Cortex of kidney (tissue), 1 donor: ENCODE measurements around the gene TCEAL8.
"Not testable (repeated sequence)": the region's sequence is repeated elsewhere in the genome, so short reads cannot be mapped to it uniquely, and the experiment has no call there.

Source experiments
- DNase-seq: peaks from one replicate; lab custom pipeline; 2025; lab: John Stamatoyannopoulos, UW

Gene TCEAL8, protein sequence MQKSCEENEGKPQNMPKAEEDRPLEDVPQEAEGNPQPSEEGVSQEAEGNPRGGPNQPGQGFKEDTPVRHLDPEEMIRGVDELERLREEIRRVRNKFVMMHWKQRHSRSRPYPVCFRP

DNA sequence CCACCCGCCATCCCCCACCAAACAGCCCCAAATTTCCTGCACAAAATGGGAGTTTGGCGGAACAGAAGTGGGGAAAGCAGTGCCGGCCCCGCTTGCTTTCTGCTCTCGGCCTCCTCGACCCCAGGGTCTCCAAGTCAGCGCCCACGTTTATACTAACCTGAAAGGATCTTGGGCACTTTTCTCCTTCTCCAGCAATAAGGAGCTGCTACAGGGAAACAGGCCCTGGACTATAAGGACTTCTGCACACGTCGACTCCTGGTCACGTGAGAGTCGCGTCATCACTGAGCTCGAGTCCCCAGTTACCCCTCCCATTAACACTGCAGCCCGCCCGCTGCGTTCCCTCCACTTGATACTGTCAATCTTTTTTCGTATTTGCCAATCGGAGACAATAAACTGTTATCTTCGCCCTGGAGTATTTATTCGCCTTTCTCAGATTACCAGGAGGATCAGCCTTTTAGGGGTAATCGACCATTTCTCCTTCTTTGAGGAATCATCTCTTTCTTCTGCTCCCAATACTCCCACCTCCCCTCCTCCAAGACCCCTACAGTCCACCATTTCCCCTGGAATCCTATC, at the start of gene TCEAL8:
Gene TCEAL8, minus strand, starts transcription at position 235 of the 573 bp plus-strand sequence. CDS start 1,176 bp downstream, outside the sequence.
- DNase-seq, result no peak

DNA sequence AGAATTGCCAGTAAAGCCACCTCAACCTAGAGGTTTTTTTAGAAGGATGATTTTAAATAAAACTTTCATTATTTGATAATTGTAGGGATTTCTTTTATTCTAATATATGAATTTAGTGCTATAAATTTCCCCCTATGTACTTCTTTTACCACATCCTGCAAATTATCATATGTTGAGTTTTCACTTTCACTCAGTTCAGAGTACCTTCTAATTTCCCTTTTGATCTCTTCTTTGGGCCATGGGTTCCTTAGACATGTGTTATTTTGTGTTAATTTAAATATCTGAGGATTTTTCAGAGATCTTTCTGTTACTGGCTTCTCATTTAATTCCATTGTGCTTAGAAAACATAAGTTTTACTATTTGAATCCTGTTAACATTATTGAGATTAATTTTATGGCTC, 49.8 kb upstream of the TCEAL8 start:
- DNase-seq, result no peak

DNA sequence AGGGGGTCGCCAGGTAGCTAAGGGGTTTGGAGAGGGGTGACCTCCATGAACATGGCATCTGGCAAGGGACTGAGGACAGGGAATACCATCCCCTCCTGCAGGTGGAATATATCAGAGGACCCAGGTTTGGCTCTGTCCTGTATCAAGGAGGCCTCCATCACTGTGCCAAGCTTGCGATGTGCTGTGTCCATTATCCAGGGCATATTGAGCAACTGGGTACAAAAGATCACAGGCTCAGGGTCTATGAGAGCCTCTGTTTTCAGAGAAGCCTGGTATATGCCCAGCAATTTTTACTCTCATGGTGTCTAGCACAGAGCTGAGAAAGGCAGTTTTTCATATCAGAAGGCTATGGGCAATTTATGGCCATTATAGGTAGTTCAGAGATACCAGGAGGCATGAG, 38.2 kb upstream of the TCEAL8 start:
- no peak for DNase-seq

DNA sequence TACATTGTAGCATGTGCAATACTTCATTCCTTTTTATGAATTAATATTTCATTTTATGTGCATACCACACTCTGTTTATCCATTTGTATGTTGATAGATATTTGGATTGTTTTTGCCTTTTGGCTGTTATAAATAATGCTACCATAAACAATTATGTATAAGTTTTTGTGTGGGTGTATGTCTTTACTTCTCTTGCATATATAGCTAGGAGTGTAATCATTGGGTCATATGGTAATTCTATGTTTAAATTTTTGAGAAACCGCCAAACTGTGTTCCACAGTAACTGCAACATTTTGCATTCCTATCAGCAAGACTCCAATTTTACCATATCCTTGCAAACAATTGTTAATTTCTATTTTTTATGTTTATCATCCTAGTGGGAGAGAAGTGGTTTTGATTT, 24.7 kb upstream of the TCEAL8 start:
- no peak for DNase-seq

DNA sequence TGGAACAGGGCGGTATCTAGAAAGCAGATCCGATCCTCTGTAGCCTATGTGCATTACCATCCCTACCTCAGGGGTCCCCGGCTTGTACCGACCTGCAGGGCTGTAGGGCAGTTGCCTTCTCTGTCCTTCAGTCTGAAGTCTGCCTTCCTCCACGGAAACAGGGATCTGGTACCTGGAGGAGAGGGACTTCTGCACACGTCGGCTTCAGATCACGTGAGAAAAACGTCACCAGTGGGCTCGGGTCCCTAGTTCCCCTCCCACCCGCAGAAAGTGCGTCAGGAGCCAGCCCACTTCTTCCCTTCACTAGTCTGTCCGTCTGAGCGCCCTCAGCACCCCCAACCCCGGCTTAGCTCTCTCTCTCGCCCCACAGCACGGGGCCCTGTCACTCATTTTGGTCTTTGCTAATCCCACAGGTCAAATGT, 21.6 kb upstream of the TCEAL8 start, which contains the start of gene TCEAL5:
Gene TCEAL5, minus strand, starts transcription at position 170 of the 422 bp plus-strand sequence. CDS start 2,187 bp downstream, outside the sequence.
- DNase-seq, result no peak

DNA sequence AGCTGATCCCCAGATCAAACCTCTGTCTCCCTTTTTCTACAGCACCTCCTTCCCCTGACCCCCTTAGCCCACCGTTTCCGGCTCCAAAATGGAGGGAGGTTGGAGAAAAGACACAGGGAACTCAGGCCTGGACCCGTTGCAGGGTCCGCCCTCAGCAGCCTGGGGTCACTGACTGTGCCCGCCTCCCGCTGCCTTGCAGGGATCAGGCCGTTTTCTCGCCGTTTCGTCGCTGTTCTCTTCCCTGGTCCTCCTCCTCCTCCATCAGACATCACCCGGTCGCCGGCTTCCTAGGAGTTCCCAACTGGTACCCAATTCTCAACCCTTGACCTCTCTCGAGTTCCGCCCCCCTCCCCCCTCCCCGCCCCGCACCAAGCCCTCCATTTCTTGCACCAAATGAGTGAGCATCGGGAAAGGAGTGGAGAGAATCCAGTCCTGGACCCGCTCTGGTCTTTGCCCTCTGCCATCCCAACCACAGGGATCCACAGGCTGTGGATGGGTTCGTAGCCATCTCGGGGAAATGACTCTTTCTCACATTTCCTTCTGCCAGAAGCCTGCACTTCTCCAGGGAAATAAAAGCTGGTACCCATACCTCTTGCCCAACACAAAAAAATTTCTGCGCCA, 21.1 kb upstream of the TCEAL8 start:
- DNase-seq, result no peak

DNA sequence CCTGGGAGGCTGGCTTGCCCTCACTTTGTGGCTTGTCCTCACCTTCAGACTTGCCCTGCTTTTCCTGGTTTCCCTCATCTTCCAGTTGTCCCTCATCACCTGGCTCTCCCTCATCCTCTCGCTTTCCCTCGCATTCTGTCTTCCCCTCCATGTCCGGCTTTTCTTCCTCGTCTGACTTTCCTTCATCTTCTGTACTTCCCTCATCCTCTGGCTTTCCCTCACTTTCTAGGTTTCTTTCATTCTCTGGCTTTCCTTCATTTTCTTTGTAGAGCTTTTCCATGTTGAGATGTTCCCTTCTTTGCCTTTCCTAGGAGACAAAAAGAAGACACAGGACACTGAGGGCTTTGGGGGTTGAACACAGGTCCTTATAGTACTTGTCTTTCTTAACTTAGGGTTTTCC, 19.3 kb upstream of the TCEAL8 start:
- DNase-seq, result no peak

DNA sequence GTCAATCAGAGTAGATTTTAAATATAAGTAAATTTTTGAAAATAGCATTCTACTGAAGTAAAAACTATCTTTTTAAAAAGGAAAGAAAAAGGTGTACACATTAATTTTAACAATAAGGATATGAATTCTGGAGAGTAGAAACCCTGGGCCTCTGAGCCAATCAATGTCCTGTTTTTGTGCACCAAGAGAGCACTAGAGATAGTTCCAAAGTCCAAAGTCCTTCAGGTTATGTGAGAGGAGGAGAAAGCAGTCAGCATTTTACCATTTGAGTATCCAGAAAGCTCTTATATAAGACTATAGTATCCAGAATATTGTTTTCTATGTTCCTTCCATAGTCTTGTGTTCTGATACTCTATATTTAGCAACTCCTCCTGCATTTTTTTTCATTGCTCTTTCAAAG, 3.3 kb upstream of the TCEAL8 start:
- no peak for DNase-seq

DNA sequence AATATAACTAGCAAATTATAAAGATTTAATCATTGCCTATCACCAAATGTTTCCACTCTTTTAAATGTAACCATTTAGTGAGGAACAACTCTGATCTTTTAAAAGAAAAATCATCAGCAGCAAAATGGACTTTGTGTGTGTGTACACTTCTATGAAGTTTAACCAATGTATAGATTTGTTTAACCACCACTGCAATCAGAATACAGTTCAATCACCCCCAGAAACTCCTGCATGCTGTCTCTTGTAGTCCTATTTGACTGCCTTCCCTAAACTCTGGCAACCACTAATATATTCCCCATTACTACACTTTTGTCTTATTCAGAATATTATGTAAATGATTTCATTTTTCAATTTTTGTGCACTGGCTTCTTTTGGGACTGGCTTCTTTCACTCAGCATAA, 1.7 kb upstream of the TCEAL8 start:
- no peak for DNase-seq

DNA sequence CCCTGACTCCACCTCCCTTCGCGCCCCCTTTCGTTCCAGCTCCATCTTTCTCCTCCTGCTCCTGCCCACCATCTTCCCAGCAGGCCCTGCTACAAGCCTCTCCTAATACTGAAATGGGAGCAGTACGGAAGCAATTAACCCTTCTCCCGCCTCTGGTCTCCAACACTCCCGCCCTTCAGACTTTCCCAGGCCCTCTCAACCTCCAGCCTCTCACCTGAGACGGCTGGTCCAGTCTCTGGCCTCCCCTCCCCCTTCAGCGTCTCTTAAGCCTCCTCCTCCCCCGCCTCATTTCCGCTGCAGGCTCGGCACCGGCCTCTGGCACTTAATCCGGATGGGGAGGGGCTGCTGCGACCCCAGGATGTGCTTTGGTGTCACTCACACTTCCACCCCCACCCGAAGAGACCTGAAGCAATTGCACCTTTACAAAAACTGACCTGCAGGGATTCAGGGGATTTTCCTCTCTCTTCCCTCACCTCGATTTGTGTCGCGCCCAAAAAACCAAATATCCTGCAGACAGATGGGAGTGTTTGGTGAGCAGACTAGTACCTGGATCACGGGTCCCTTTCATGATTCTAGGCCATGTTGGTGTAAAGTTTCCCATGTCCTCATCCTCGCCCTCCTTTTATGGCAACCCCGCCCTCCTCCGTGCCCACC, 657 bp downstream of the TCEAL8 start:
- no peak for DNase-seq

DNA sequence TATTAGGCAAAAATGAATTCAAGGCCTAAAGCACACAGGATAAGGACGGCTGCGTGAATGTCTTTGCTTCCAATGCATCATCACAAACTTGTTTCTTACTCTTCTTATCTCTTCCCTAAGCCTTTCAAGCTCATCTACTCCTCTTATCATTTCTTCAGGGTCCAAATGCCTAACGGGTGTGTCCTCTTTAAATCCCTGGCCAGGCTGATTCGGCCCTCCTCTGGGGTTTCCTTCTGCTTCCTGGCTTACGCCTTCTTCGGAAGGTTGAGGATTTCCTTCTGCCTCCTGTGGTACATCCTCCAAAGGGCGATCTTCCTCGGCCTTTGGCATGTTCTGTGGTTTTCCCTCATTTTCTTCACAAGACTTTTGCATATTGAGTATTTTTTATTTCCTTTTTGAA, 1.3 kb downstream of the TCEAL8 start:
- no peak for DNase-seq

DNA sequence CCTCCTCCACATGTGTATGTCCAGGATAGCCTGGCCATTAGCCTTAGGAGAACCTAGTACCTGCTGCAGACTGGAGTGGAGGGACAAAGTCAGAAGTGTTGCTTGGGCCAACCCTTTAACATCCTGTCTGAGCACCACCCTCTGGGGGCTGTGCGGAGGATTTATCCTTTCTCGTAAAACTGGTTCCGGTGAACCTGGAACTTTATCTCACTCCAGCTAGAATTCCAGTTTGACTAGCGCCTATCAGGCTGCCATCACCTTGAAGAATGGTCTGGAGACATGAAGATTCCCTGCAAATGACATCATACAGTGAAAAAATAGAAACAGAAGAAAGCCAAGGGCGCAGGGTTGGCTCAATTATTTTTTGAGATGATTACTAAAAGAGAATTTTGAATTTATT, 4.0 kb downstream of the TCEAL8 start:
- DNase-seq, result no peak

DNA sequence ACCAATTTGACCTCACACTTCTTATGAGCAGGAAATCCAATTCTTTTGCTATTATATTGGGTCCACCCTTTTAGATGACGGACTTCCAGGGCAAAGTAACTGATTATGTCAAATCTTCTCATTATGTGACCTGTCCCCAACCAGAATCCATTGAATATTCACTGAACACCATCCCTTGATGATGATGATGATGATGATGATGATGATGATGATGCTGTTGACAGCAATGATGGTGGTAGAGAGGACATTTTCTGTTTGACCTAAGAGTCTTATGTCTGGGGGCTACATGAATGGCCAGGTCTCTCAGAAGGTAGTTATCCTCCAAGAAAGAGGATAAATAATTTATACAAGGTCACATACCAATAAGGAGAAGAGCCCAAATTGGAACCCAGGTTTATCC, 5.2 kb downstream of the TCEAL8 start:
- no peak for DNase-seq

DNA sequence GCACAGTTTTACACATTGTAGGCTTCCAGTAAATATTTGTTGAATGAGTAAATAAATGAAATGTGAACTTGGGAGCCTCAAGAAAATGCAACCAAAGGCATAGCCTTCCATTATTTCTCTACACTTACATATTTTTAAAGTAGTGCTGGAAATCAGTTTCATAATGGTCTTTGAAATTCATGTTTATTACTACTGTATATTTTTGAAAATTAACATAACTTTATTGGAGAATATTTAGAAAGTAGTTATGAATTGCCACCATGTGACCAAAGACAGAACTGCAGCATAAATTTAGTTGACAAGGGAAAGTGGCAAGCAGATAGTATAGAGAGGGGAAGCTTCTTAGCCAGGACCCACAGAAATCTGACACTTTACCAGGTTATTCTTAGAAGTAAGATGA, 6.4 kb downstream of the TCEAL8 start:
- DNase-seq, result no peak

DNA sequence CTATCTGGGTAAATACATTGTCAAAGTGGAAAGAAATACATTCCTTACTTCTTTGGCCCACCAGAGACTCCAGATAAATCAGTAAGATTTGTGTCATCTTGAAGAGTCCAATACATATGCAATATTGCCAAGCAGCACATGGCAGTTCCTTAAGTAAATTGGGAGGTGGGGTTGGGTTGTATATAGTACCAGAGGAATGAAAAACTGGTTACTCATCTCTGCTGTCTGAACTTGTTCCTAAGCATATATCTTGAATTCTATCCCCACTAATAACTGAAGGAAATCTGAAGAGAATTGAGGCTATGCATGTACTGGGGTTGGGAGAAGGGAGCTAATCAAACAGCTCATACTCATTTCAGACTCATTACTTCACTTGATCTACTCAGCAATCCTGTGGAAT, 14.8 kb downstream of the TCEAL8 start:
- DNase-seq, result no peak

DNA sequence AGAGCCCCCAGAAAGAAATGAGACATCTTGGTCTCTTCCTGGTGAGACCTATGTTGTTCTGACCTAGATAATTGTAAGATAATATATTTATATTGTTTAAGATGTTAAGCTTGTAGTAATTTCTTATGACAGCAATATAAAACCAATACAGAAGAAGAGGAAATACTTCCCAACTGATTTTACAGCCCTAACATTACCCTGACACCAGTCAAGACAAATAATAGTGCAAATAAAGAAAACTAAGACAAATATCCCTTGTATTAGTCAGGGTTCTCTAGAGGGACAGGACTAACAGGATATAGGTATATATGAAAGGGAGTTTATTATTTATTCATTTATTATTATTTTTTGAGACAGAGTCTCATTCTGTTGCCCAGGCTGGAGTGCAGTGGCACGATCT, 18.7 kb downstream of the TCEAL8 start:
- no peak for DNase-seq

DNA sequence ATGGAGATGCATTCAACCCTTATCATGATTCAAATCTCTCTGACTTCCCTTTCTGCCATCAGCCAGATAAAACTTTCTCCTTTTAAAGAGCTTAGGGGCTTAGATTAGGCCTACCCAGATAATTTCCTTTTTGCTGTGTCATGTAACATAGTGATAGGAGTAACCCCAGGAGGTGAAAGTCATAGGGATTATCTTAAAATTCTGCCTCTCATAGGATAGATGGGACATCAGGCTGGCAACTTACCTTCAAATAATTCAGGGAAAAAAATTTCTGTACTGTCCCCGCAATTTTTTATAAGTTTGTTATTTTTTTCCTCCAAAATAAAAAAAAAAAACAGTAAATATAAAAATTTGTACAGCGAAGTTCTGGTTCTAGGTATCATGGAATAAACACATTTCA, 19.3 kb downstream of the TCEAL8 start:
- DNase-seq, result not testable (repeated sequence)

DNA sequence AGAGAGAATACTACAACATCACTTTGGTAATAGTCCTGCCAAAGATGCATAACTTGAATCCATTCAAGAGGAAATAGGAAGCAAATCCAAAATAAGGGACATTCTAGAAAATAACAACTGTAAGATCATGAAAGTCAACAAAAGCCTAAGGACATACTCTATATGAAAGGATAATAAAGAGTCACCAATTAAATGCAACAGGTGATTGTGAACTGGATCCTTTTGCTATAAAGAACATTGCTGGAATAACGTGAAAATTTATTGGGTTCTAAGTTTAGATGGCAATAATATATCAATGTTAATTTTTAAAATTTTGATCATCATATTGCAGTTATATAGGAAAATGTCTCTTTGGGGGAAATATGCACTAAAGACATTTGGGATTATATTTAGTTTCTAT, 20.1 kb downstream of the TCEAL8 start:
- no peak for DNase-seq

DNA sequence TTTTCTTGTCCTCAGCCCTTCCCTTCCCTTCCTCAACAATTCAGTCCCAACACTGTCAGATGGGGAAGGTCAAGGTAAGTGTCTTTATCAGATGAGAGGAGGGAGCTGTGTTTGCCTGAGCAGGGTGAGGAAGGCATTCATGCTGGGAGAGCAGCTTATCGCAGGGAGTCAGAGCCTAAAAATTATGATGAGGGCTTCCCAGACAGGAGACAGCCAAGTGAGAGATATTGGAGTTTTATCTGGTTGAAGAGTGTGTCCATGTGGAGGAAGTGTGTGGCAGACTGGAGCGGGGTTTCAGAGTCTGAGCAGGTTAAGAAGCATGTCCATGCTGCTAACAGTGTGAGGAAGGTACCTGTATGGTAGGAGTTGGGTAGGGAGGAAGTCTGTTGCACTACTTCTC, 21.7 kb downstream of the TCEAL8 start:
- no peak for DNase-seq

DNA sequence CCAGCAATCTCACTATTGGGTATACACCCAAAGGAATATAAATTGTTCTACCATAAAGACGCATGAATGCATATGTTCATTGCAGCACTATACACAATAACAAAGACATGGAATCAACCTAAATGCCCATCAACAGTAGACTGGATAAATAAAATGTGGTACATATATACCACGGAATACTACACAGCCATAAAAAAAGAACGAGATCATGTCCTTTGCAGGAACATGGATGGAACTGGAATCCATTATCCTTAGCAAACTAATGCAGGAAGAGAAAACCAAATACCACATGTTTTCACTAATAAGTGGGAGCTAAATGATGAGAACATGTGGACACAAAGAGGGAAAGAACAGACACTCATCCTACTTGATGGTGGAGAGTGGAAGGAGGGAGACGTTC, 29.0 kb downstream of the TCEAL8 start:
- DNase-seq, result not testable (repeated sequence)

DNA sequence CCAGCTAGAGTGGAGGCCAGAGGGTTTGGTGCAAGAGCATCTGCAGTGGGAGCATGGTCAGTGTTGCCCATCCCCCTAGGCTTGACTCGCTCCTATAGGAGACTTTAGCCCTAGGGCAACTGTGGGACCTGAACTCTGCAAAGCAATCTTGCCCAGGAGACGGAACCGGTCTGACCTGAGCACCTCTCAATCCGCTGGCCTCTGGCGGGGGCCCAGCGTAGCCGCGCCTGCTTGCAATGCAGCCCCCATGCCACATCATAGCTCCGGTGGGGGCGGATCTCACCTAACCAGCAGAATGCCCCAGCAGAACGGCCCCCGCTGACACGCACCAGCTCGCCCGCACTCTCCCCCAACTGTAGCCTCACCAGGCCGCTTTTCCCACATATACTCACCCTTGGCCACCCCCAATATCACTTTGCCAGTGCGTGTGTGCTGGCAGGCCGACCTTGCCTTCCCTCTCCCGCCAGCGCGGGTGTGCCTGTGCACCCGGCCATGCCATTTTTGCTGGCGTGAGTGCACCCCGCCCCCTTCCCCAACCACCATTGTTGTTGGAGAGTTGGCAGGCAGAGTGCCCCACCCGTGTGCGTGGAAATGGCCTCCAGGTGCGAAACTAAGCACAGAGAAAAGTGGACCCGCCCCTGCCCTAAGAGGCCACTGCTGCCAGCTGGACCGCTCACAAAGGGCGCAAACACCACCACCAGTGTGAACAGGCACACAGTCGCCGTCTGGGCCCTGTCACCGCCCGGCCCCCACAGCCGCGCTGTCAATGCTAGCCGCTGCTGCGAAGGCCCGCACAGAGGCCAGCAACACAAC, 34.2 kb downstream of the TCEAL8 start:
- no peak for DNase-seq

DNA sequence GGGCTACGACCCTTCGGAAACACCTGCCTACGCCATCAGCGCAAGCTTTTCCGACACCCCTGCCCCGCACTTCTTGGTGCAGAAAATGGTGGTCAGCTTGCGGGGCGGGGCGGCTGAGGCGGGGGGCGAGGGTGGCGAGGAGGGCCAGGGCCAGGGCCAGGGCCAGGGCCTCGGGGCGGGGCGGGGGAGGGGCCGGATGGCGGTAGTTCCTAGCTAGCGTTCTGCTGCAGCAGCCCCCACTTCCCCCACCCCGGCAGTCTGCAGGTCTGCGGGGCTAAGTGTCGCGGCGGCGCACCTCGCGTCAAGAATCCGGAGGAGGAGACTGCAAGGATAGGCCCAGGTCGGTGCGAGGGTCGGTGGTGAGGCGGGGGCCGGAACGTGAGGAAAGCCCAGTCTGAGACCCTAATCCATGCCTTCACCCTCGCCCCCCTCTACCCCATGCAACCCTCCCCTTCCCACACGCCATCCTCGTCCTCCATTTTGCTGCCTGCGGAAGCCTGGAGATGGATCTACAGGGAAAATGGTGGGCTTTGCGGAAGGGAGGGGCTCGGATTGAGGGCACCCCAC, 39.4 kb downstream of the TCEAL8 start:
- no peak for DNase-seq
